CD4-positive, alpha-beta T cell treated with Interleukin-17A for 1 hour (primary cell): ENCODE measurements around the gene TNIP2.
"Not testable (repeated sequence)": the region's sequence is repeated elsewhere in the genome, so short reads cannot be mapped to it uniquely, and the experiment has no call there.

Experiments used
- DNase-seq: peaks from one replicate; pipeline ENCODE4 v3.0.0-alpha.2; 2020

Gene TNIP2

GRCh38 chr4:2793586-2794485 lies 37.7 kb upstream of the TNIP2 start:
- no peak for DNase-seq

DNA sequence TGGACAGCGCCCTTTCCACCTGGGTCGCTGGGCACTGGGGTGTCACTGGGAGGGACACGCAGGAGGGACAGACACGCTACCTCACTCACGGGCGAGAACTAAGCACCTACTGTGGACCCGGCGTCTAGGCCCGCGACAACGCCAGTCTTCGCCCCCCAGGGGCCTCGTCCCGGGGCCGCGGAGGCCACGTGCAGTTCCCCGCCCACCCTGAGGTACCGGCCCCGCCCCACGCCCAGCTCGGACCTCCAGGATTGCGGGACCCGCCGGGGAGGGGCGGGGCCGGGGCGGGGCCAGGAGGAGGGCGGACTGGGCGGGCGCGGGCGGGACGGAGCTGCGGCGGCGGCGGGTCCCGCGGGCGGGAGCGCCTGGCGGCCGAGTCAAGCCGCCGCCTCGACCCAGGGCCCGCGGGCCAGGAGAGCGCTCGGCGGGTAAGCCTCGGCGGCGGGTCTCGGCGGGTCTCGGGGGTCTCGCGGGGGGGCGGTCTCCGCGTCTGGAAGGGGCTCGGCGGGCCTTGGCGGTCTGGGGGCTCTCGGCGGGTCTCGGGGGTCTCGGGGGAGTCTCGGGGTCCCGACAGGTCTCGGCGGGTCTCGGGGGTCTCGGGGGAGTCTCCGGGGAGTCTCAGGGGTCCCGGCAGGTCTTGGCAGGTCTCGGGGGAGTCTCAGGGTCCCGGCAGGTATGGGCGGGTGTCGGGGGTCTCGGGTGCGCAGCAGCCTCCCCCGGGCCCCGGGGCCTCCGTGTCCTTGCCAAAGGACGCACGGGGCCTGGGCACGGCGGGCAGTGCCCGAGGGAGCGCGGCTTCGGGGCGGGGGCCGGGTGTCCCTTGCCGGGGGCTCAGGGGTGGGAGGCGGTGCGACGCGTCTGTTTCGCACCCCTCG lies 36.8 kb upstream of the TNIP2 start, which contains the start of gene SH3BP2:
TSS of gene SH3BP2 (plus strand) at position 375 of the 875 bp plus-strand sequence. CDS start 27,533 bp downstream, outside the sequence.
- DNase-seq = peak; percentile 72

DNA sequence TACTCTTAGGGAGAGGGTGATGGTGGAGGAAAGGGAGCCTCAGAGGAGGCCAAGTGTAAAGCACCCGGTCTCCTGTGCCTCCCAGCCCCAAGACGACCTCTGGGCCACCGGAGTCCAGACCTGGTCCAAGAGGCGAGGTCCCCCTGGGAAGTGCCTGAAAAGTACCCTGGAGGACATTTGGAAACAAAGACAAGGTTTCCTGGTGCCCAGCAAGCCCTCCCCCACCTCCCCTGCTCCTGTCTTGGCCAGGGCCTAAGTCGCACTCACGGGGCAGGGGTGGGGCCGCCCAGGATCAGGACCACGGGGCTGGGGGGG lies 36.2 kb upstream of the TNIP2 start:
- DNase-seq = no peak

GRCh38 chr4:2791518-2792395 lies 35.6 kb upstream of the TNIP2 start:
- DNase-seq = no peak

- no peak for DNase-seq
These were observed 34.7 kb upstream of the TNIP2 start for GRCh38 chr4:2790583-2791517.

DNA sequence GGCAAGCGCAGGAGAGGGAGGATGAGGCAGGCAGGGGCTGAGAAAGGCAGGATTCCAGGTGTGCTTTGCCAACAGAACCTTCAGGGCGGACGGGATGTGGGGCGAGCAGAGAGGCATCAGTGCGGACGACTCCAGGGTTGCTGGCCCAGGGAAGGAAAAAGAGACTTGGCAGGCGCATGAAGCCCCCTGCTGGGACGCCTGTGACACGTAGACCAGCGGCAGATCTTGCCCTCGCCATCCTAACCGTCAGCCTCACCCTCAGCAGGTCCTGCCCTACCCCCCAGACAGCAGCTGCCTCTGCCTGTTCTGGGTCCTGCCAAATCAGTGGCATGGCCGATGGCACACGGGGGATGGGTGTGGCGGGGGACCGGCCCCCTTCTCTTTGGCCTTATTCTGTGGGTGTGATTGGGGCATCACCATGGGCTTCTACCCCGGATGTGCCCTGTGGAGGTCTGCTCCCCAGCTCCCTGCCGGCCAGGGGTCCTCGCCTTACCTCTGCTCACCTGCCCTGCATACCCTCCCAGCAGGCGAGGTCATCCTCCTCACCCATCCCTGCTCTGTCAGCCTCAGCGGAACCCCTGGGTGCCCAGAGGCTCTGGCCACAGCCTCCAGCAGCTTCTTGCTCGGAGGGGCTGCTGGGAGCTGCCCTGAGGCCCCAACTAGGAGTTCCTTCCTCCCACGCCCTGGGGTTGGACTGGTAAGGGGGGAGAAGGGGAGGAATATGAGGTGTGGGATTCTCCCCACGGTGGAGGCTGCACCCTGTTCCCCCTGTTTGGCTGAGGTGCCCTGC lies 33.9 kb upstream of the TNIP2 start:
- DNase-seq = no peak

GRCh38 chr4:2789351-2789750 lies 33.2 kb upstream of the TNIP2 start:
- no peak for DNase-seq

DNA sequence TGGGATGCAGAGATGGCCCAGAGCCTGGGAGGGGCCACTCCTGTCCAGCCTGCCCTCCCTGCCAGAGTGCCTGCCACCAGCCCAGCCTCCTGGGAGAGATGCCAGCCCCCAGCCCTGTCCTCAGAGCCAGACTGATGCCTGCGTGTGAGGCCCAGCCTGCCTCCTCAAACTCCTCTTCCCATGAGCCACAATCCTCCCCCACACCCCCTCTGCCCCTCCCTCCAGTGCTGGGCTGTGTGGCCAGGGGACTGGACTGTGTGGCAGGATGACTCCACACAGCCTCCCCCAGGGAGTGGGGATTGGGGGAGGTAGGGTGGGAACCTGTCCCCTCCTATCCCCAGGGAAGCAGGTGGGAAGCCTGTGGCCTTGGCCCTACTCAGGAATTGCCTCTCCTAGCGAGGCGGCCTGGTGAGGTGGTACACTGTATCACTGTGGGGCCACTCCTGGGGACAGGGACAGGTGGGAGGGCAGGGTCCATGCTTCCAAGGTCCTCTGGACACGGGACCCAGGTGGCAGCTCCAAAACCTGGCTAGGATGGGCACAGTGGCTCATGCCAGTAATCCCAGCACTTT lies 32.5 kb upstream of the TNIP2 start:
- no peak for DNase-seq

GRCh38 chr4:2788101-2788500 lies 32.0 kb upstream of the TNIP2 start:
- DNase-seq = no peak

DNA sequence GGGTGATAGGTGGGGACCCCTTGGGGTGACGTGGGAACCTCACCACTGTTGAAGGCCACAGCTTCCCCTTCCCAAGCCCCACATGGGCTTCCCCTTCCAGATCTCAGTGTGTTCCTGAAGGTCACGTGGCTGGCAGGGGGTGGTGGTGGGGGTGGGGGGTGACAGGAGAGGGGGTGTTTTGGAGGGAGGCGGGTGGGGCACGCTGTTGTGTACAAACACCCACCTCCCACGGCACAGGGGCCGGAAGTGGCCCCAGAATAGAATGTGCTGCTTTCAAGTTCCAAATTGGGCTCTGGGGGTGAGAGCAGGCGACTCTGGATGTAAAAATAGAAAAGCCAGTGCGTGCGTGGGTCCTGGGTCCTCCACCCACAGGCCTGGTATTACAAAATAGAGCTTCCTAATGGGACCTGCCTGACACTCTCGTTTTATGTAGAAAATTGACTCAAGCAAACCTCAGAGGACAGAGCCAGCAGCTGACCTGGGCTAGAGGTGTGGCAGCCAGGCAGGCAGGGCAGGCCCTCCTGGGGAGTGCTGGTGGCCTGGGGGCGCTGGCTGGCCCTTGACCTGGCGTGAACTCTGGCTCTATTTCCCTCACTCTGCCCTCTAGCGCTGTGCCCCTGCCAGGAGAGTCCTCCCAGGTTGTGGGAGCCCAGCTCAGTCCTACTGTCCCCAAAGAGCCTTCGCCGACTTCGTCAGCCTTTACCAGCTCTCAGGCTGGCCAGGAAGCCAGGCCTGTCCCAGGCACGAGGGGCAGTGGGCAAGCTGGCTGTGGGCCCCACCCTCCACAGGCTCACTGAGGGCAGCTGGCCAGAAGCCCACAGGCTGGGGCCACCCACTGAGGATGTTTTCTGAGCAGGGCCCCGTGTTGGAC lies 31.3 kb upstream of the TNIP2 start:
- DNase-seq = peak; percentile 76

DNA sequence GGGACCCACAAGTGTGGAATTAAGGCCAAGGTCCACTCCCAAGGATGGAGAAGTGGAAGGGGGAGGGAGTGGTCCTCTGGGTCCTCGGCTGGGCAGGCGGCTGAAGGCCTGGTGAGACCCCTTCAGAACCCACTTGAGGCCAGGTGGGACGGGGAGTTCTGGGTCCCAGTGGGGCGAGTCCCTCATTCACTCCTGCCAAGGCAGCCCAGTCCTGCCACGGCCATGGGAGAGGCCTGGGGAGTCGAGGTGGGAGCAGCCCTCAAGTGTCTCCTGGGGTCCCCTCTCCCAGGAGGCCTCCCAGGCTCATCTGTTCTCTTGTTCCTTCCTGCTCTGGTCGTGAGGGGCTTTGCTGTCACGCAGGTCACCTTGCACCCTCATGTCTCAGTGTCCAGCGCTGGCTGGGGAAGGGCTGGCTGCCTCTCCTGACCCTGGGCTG lies 30.7 kb upstream of the TNIP2 start:
- no peak for DNase-seq

GRCh38 chr4:2786152-2786671 lies 30.1 kb upstream of the TNIP2 start:
- DNase-seq = peak; percentile 82

DNA sequence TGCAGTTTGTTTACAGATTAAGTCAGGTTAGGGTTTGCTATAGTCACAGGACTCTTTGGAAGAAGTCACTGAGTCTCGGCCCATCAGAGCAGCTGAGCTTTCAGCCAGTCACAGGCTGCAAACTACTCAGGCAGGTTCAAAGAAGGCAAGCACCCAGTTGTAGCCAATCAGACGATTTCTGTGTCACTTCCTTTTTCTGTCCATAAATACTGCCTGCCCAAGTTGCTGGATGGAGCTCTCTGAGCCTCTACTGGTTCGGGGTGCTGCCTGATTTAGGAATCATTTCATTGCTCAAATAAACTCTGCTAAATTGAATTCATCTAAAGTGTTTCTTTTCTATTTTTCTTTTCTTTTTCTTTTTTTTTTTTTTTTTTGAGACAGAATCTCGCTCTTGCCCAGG lies 29.5 kb upstream of the TNIP2 start:
- peak; percentile 71 for DNase-seq

- no peak for DNase-seq
These were observed 27.7 kb upstream of the TNIP2 start for GRCh38 chr4:2783790-2784189.

DNA sequence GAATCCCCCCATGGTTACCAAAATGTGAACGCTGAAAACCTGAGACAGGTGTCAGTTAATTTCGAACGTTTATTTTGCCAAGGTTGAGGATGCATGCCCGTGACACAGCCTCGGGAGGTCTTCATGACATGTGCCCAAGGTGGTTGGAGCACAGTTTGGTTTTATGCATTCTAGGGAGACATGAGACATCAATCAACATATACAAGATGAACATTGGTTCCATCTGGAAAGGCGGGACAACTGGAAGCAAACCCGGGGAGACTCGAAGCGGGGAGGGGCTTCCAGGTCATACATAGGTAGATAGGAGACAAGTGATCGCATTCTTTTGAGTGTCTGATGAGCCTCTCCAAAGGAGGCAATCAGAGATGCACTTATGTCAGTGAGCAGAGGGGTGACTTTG lies 25.8 kb upstream of the TNIP2 start:
- DNase-seq = no peak

- not testable (repeated sequence) for DNase-seq
These were observed 24.5 kb upstream of the TNIP2 start for GRCh38 chr4:2780643-2781042.

GRCh38 chr4:2771264-2771663 lies 15.1 kb upstream of the TNIP2 start:
- DNase-seq = no peak

DNA sequence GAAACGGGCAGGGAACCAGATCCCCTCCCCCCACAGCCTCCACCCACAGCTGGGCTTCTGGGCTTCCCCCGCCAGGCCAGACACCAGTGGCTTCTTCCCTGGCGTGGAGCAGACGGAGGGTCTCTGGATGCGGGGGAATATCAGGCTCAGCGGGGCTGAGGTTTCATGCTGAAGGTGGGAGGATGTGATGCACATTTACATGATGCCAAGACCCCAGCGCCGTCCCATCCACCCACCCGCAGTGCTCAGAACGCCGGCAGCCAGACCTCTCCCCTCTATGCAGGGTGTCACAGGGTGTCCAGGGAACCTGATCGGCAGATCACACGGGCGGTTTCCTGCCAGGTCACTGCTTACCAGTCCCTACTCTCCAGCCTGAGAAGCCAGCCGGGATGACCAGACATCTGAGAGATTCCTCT lies 12.8 kb upstream of the TNIP2 start:
- no peak for DNase-seq

GRCh38 chr4:2768124-2768523 lies 12.0 kb upstream of the TNIP2 start:
- DNase-seq = no peak
